ENCODE data around the gene VEGFD. TPM values are rescaled to one million over a fixed set of nuclear protein-coding genes. Genes with fewer than 3 reads are reported as not detected.
"Not testable (repeated sequence)": the region's sequence is repeated elsewhere in the genome, so short reads cannot be mapped to it uniquely, and the experiment has no call there.

The VEGFD gene
- total and polyA plus RNA-seq, 8 donors: 0.25 to 4.2 (median 2.2) TPM; not detected in 4

- no peak for DNase-seq
- Histone ChIP-seq H3K9me3 (no peaks in the 10 kb centered on the region), H3K36me3 (no peaks in the 10 kb centered on the region), H3K27me3 (peaks cover 0 to 13% (median 0%) of the 10 kb centered on the region in 3 donors), H3K27ac (peak overlapping the region in 2 of 5 donors; percentile 67 to 70), H3K4me3 (no peak overlapping the region), H3K4me1 (peaks cover 0 to 11% (median 0%) of the 10 kb centered on the region in 4 donors)
- TF ChIP-seq EP300 (IDR thresholded peaks at IDR 0.05) (no peak), CTCF (IDR thresholded peaks at IDR 0.05) (no peak)
- intact Hi-C loops (cut with DNase I; ENCODE audit: low total_unique reads): no loop called here
- 53 to 77% (median 70%) methylated on average over 3 of the region's 3 CpGs for WGBS, 5 donors
Measured at GRCh38 chrX:15311119-15311518, 73.1 kb downstream of the VEGFD start.

GRCh38 chrX:15310117-15310516, 74.1 kb downstream of the VEGFD start:
- no peaks in the 10 kb centered on the region for H3K9me3 ChIP-seq
- TF ChIP-seq CTCF (IDR thresholded peaks at IDR 0.05): no peak
- TF ChIP-seq EP300 (IDR thresholded peaks at IDR 0.05): no peak
- TF ChIP-seq POLR2AphosphoS5 (IDR thresholded peaks at IDR 0.05): no peak
- TF ChIP-seq POLR2A (IDR thresholded peaks at IDR 0.05): no peak
- DNase-seq: peak; percentile 76 to 85
- peaks cover 0 to 11% (median 0%) of the 10 kb centered on the region in 4 donors for H3K4me1 ChIP-seq
- no peak overlapping the region for H3K4me3 ChIP-seq
- WGBS, 5 donors: 14 to 24% (median 18%) methylated on average over 3 of the region's 3 CpGs
- no peaks in the 10 kb centered on the region for H3K36me3 ChIP-seq
- peaks cover 0 to 13% (median 0%) of the 10 kb centered on the region in 3 donors for H3K27me3 ChIP-seq
- intact Hi-C loops (cut with DNase I; ENCODE audit: low total_unique reads): no loop called here
- H3K27ac ChIP-seq: peak overlapping the region in 4 of 5 donors; percentile 35 to 70 (median 55)

- intact Hi-C loops (cut with DNase I; ENCODE audit: low total_unique reads); H3K9me3 ChIP-seq; H3K4me3 ChIP-seq; H3K27ac ChIP-seq; H3K36me3 ChIP-seq; H3K27me3 ChIP-seq; DNase-seq: not testable (repeated sequence)
- 75 to 96% (median 84%) methylated on average over 3 of the region's 3 CpGs for WGBS, 5 donors
- H3K4me1 ChIP-seq: peaks cover 0 to 12% (median 0%) of the 10 kb centered on the region in 4 donors
Measured at GRCh38 chrX:15305899-15306298, 78.3 kb downstream of the VEGFD start.

GRCh38 chrX:15301924-15302323, 82.3 kb downstream of the VEGFD start:
- no peaks in the 10 kb centered on the region for H3K9me3 ChIP-seq
- H3K36me3 ChIP-seq: no peaks in the 10 kb centered on the region
- H3K4me1 ChIP-seq: peaks cover 0 to 13% (median 4%) of the 10 kb centered on the region in 4 donors
- no peak overlapping the region for H3K4me3 ChIP-seq
- TF ChIP-seq POLR2A (IDR thresholded peaks at IDR 0.05) (no peak), CTCF (IDR thresholded peaks at IDR 0.05) (no peak), POLR2AphosphoS5 (IDR thresholded peaks at IDR 0.05) (no peak), EP300 (IDR thresholded peaks at IDR 0.05) (no peak)
- 47 to 66% (median 48%) methylated on average over 3 to 4 of the region's 4 CpGs for WGBS, 5 donors
- H3K27me3 ChIP-seq: peaks cover 0 to 3% (median 0%) of the 10 kb centered on the region in 3 donors
- peak in 1 of 2 donors; percentile 20 for DNase-seq
- H3K27ac ChIP-seq: peak overlapping the region in 3 of 5 donors; percentile 5 to 34 (median 10)
- intact Hi-C loops (cut with DNase I; ENCODE audit: low total_unique reads): no loop called here

Measured in stomach (tissue), 9 donors.